Spleen (tissue), 7 donors: ENCODE results near the gene CALCB.

Experiments used
- CTCF ChIP-seq, 11 experiments: fragments of 200-600 bp in 7 of 11; fragments of 450-650 bp in 4 of 11; sonication (generic) in 4 of 11; IDR thresholded peaks in 8 of 11; conservative IDR thresholded peaks in 3 of 11; 1 replicate in 7 of 11; 2 replicates in 4 of 11; pipeline versions ENCODE4 v1.4.0 to v1.8.0; 2016 to 2021; ENCODE audit warnings: antibody characterized with exemption in 11 of 11, inconsistent platforms in 4 of 11, mild to moderate bottlenecking in 1 of 11
- POLR2A ChIP-seq, 3 donors: fragments of 450-650 bp; IDR thresholded peaks; one replicate each; pipeline ENCODE4 v1.5.1; 2017; ENCODE audit warnings: antibody characterized with exemption in 3 of 3, mild to moderate bottlenecking in 1 of 3
- donor health status: DM: no; HTN: no; CAD: no; lungs with moderate emphysema.
- donor health status: DM: no; HTN: no; CAD: no.
- donor health status: DM: no; HTN: no; CAD: no.

- no peak for TF ChIP-seq POLR2A (IDR thresholded peaks at IDR 0.05)
- no peak for TF ChIP-seq CTCF (IDR thresholded peaks at IDR 0.05 in 8 of 11, conservative IDR thresholded peaks at IDR 0.05 in 3 of 11)
Measured at GRCh38 chr11:15114501-15115475, 41.4 kb downstream of the CALCB start, which contains the start of gene INSC.
